Brain microvascular endothelial cell (primary cell): ENCODE data around the gene ARHGAP22.

Experiments
- DNase-seq: peaks from one replicate; pipeline ENCODE4 v3.0.0-alpha.2; 2020
- H3K27ac ChIP-seq: fragments of 250-450 bp; sonication (Bioruptor Pico); 2 replicates; pipeline ENCODE4 v1.5.1; 2020; ENCODE audit warnings: mild to moderate bottlenecking, moderate library complexity
- H3K27me3 ChIP-seq: fragments of 250-450 bp; sonication (Bioruptor Pico); replicated peaks from 2 replicates; pipeline ENCODE4 v1.5.1; 2020; ENCODE audit warnings: mild to moderate bottlenecking
- H3K36me3 ChIP-seq: fragments of 250-450 bp; sonication (Bioruptor Pico); replicated peaks from 2 replicates; pipeline ENCODE4 v1.5.1; 2020; ENCODE audit warnings: mild to moderate bottlenecking
- H3K4me3 ChIP-seq: 2 replicates; pipeline ENCODE4 v1.5.1; 2011; ENCODE audit warnings: low read depth, mild to moderate bottlenecking, control low read depth, low read length, moderate library complexity
- in situ Hi-C: cut with HindIII; loops from 2 replicates; pipeline ENCODE4 v1.10.0; 2017; ENCODE audit warnings: low sequenced_read_pairs, low pct_ligation_motif_present
- TF ChIP-seq, protein P1 (sequence below): IDR thresholded peaks from 2 replicates; pipeline ENCODE4 v1.5.1; 2011; ENCODE audit warnings: low read depth, mild to moderate bottlenecking, moderate library complexity, low read length, control low read depth, inconsistent platforms; ENCODE audit errors: missing control alignments

Gene ARHGAP22

DNA sequence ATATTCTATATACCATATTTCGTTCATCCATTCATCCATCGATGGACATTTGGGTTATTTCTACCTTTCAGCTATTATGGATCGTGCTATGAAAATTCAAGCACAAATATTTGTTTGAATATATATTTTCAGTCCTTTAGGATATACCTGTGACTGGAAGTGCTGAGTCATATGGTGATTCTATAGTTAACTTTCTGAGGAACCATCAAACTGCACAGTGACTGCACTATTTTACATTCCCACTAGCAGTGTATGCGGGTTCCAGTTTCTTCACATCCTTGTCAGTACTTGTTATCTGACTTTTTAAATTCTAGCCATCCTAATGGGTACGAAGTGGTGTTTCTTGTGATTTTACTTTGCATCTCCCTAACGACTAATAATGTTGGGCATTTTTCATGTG lies 194.4 kb downstream of the ARHGAP22 start:
- H3K36me3 ChIP-seq = peaks cover 2% of the 10 kb centered on the region

DNA sequence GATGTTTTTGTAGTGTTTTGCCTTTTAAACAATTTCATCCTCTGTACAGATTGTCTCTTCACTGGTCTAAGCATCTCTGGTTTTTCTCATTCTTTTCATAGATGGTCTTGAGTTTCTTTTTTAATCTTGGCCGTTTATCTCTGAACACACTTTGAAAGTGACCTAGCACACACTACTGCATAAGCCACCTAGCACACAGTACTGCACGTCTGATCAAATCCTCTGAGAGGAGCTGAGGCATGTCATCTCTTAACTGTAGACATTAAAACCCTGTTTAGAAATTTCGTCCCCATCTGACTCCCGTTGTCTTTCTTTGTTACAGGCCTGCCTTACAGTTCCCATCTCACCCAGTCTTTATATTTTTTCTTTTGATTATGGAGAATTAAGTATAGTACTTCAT lies 198.2 kb downstream of the ARHGAP22 start:
- H3K36me3 ChIP-seq = no peaks in the 10 kb centered on the region
- H3K27ac ChIP-seq = no peak overlapping the region
- in situ Hi-C loops = no loop called here
- no peaks in the 10 kb centered on the region for H3K27me3 ChIP-seq
- no peak overlapping the region for H3K4me3 ChIP-seq
- TF ChIP-seq, protein P1, sequence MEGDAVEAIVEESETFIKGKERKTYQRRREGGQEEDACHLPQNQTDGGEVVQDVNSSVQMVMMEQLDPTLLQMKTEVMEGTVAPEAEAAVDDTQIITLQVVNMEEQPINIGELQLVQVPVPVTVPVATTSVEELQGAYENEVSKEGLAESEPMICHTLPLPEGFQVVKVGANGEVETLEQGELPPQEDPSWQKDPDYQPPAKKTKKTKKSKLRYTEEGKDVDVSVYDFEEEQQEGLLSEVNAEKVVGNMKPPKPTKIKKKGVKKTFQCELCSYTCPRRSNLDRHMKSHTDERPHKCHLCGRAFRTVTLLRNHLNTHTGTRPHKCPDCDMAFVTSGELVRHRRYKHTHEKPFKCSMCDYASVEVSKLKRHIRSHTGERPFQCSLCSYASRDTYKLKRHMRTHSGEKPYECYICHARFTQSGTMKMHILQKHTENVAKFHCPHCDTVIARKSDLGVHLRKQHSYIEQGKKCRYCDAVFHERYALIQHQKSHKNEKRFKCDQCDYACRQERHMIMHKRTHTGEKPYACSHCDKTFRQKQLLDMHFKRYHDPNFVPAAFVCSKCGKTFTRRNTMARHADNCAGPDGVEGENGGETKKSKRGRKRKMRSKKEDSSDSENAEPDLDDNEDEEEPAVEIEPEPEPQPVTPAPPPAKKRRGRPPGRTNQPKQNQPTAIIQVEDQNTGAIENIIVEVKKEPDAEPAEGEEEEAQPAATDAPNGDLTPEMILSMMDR = no peak
- no peak for DNase-seq

More for the DNA sequence above, 194.4 kb downstream of the ARHGAP22 start:
- Histone ChIP-seq H3K27me3 (no peaks in the 10 kb centered on the region), H3K4me3 (no peak overlapping the region), H3K27ac (no peak overlapping the region)
- DNase-seq = no peak
- TF ChIP-seq, protein P1 = no peak
- in situ Hi-C loops = no loop called here

DNA sequence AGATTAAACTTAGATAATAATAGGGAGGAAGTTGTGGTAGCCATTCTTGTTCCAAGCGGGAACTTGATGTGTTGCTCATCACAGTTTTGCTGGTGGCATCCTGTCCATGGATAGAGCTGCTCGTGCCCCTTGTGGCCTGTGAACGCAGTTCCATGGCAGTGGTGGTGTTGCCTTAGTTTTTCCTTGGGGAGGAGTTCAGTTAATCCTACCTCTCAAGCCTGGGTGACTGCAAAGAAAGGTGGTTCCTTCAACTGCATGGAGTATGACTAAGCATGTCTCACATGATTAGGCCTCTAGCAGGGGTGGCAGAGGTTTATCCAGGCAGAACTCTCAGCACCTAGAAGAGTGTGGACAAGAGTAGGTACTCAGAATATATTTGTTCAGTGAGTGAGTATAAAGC lies 198.7 kb downstream of the ARHGAP22 start:
- Histone ChIP-seq H3K4me3 (no peak overlapping the region), H3K36me3 (no peaks in the 10 kb centered on the region), H3K27me3 (no peaks in the 10 kb centered on the region), H3K27ac (no peak overlapping the region)
- peak; percentile 23 for DNase-seq
- in situ Hi-C loops = no loop called here
- TF ChIP-seq, protein P1 = peak; percentile 36

DNA sequence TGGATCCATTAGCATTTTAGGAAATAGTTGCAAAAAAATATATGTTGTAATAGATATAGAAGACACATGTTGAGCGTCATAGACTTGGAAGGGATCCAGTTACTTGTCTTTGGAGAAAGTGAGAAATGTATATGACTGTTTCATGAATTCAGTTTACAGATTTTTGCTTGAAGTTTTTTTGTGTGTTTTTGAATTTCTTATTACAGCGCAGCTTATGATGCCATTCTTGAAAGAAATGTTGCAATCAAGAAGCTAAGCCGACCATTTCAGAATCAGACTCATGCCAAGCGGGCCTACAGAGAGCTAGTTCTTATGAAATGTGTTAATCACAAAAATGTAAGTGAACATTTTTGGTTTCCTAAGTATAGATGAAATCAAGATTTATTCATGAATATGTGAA lies 200.2 kb downstream of the ARHGAP22 start:
- in situ Hi-C loops = no loop called here
- Histone ChIP-seq H3K27me3 (no peaks in the 10 kb centered on the region), H3K4me3 (no peak overlapping the region), H3K36me3 (no peaks in the 10 kb centered on the region), H3K27ac (no peak overlapping the region)
- no peak for DNase-seq
- TF ChIP-seq, protein P1 = no peak

DNA sequence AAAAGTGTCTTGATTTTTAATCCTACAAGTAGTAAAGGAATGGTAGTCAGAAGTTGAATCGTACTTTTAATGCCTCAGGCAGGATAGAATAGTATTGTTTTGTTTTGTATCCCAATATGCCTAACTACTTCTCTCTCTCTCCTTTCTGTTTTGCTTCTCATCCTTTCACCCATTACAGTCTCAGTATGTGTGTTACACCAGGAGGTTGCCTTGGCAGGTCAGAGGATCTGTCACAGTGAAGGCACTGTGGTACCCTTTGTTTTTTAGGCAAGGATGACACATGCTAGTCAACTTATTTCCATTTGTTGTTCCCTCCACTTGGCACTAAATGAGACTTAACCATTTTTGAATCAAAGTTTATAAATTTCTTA lies 204.0 kb downstream of the ARHGAP22 start:
- in situ Hi-C loops = no loop called here
- Histone ChIP-seq H3K27me3 (no peaks in the 10 kb centered on the region), H3K27ac (no peak overlapping the region), H3K4me3 (no peak overlapping the region), H3K36me3 (no peaks in the 10 kb centered on the region)
- no peak for DNase-seq
- TF ChIP-seq, protein P1 = no peak

DNA sequence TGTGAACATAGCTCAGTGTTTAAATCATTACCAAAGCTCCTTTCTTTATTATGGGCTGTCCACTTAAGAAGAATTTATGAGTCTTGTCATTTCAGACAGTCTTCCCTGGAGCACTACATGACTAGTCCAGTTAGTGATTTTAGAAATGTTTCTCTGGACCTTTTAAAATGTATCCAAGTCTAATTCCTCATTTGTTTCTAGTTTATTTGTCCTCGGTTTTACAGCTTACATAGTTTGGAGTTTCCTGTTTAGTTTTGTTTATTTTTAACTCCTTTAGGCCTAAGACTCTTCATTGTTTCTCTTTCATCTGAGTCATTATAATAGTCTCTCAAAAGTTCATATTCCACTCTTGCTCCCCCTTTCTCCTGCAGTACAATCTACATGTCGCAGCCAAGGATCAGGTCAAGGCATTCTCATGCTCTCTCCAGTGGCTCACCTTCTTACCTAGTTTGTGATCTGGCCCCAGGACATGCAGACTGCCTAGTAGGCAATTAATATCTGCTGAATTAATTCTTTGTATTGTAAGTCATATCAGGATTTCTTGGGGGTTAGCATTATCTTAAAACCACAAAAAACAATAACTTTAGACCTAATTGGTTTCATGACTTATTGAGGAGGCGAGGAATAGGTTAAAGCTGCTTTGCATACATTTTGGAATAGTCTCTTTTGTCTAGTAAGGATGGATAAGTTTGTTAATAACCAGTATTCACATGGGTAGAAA lies 204.6 kb downstream of the ARHGAP22 start:
- DNase-seq = no peak

More for the DNA sequence above, 204.6 kb downstream of the ARHGAP22 start:
- no peaks in the 10 kb centered on the region for H3K27me3 ChIP-seq
- no peak overlapping the region for H3K27ac ChIP-seq
- TF ChIP-seq, protein P1 = peak; percentile 8
- no peak overlapping the region for H3K4me3 ChIP-seq
- no peaks in the 10 kb centered on the region for H3K36me3 ChIP-seq
- in situ Hi-C loops = no loop called here
